Osteoblast (primary cell): ENCODE measurements around the gene PLCZ1. TPM values are rescaled to one million over a fixed set of nuclear protein-coding genes. Genes with fewer than 3 reads are reported as not detected.

ENCODE experiments used
- DNase-seq: peaks from one replicate; pipeline ENCODE4 v3.0.0; 2011; ENCODE audit warnings: low spot score, mixed read lengths; ENCODE audit not compliant: insufficient read length; ENCODE audit errors: missing footprints
- H2AFZ ChIP-seq: 2 replicates; pipeline ENCODE4 v1.6.0; 2011; ENCODE audit warnings: mild to moderate bottlenecking, low read length
- H3K27ac ChIP-seq: 2 replicates; pipeline ENCODE4 v1.5.1; 2011; ENCODE audit warnings: mild to moderate bottlenecking, low read depth, low read length, moderate library complexity
- H3K27me3 ChIP-seq: 2 replicates; pipeline ENCODE4 v1.6.0; 2012; ENCODE audit warnings: mild to moderate bottlenecking, control low read depth, inconsistent platforms, low read length, moderate library complexity; ENCODE audit not compliant: insufficient read depth
- H3K36me3 ChIP-seq: 2 replicates; pipeline ENCODE4 v1.5.1; 2011; ENCODE audit warnings: mild to moderate bottlenecking, low read length, control low read depth, moderate library complexity; ENCODE audit not compliant: insufficient read depth
- H3K4me1 ChIP-seq: 2 replicates; pipeline ENCODE4 v1.5.1; 2011; ENCODE audit warnings: mild to moderate bottlenecking, low read length, control low read depth, moderate library complexity; ENCODE audit not compliant: insufficient read depth
- H3K4me2 ChIP-seq: 2 replicates; pipeline ENCODE4 v1.6.0; 2011; ENCODE audit warnings: mild to moderate bottlenecking, low read length; ENCODE audit not compliant: insufficient read depth
- H3K4me3 ChIP-seq: fragments of 200-600 bp; sonication (generic); 3 replicates; pipeline ENCODE4 v1.5.1; 2012; ENCODE audit warnings: mild to moderate bottlenecking, low read length, inconsistent platforms; ENCODE audit not compliant: insufficient read depth
- H3K79me2 ChIP-seq: 2 replicates; pipeline ENCODE4 v1.6.0; 2012; ENCODE audit warnings: mild to moderate bottlenecking, low read length, control low read depth, inconsistent platforms; ENCODE audit not compliant: insufficient read depth
- H3K9me3 ChIP-seq: 2 replicates; pipeline ENCODE4 v1.5.1; 2011; ENCODE audit warnings: low read depth, low read length, control low read depth
- H4K20me1 ChIP-seq: 2 replicates; pipeline ENCODE4 v1.6.0; 2012; ENCODE audit warnings: mild to moderate bottlenecking, low read length, control low read depth; ENCODE audit not compliant: insufficient read depth
- CTCF ChIP-seq: IDR thresholded peaks from 2 replicates; pipeline ENCODE4 v1.5.1; 2011; ENCODE audit warnings: mild to moderate bottlenecking, low read depth, low read length, moderate library complexity; ENCODE audit errors: extremely low read depth
- total RNA-seq: library from RNA; depleted of rRNA; stranded (reverse); fragments of >200 nt; gene quantifications from 2 replicates; pipeline ENCODE4 v1.2.3, GENCODE V29; 2012

The PLCZ1 gene
- total RNA-seq, 1 donor, result not detected

- H4K20me1 ChIP-seq, result no peaks in the 10 kb centered on the region
- H3K27me3 ChIP-seq, result peaks cover 2% of the 10 kb centered on the region
- no peaks in the 10 kb centered on the region for H3K79me2 ChIP-seq
- H3K9me3 ChIP-seq, result no peaks in the 10 kb centered on the region
- H3K4me2 ChIP-seq, result no peak overlapping the region
- H3K4me1 ChIP-seq, result no peaks in the 10 kb centered on the region
- H2AFZ ChIP-seq, result no peak overlapping the region
- H3K4me3 ChIP-seq, result no peak overlapping the region
- H3K27ac ChIP-seq, result no peak overlapping the region
- no peak for TF ChIP-seq CTCF
- H3K36me3 ChIP-seq, result no peaks in the 10 kb centered on the region
- no peak for DNase-seq
Measured at GRCh38 chr12:18651525-18651924, 86.3 kb downstream of the PLCZ1 start.

GRCh38 chr12:18646286-18646890, 91.4 kb downstream of the PLCZ1 start:
- H2AFZ ChIP-seq, result no peak overlapping the region
- no peak for TF ChIP-seq CTCF

GRCh38 chr12:18644564-18644963, 93.2 kb downstream of the PLCZ1 start:
- no peak for DNase-seq
- no peak overlapping the region for H3K27ac ChIP-seq
- H3K9me3 ChIP-seq, result no peaks in the 10 kb centered on the region
- no peaks in the 10 kb centered on the region for H4K20me1 ChIP-seq
- no peaks in the 10 kb centered on the region for H3K36me3 ChIP-seq
- no peaks in the 10 kb centered on the region for H3K79me2 ChIP-seq
- no peak overlapping the region for H3K4me2 ChIP-seq
- no peak for TF ChIP-seq CTCF
- H3K4me1 ChIP-seq, result no peaks in the 10 kb centered on the region
- H3K4me3 ChIP-seq, result no peak overlapping the region
- H2AFZ ChIP-seq, result no peak overlapping the region
- H3K27me3 ChIP-seq, result no peaks in the 10 kb centered on the region

More at GRCh38 chr12:18646286-18646890, 91.4 kb downstream of the PLCZ1 start:
- Histone ChIP-seq H3K79me2 (no peaks in the 10 kb centered on the region), H3K4me3 (no peak overlapping the region), H3K27ac (no peak overlapping the region), H3K27me3 (no peaks in the 10 kb centered on the region), H3K36me3 (no peaks in the 10 kb centered on the region), H3K4me2 (no peak overlapping the region), H3K4me1 (no peaks in the 10 kb centered on the region), H3K9me3 (no peaks in the 10 kb centered on the region), H4K20me1 (no peaks in the 10 kb centered on the region)
- no peak for DNase-seq

GRCh38 chr12:18643681-18644080, 94.1 kb downstream of the PLCZ1 start:
- H3K4me3 ChIP-seq, result no peak overlapping the region
- no peak overlapping the region for H3K4me2 ChIP-seq
- H4K20me1 ChIP-seq, result no peaks in the 10 kb centered on the region
- H2AFZ ChIP-seq, result no peak overlapping the region
- H3K36me3 ChIP-seq, result no peaks in the 10 kb centered on the region
- H3K9me3 ChIP-seq, result no peaks in the 10 kb centered on the region
- H3K27me3 ChIP-seq, result no peaks in the 10 kb centered on the region
- no peaks in the 10 kb centered on the region for H3K79me2 ChIP-seq
- no peak for TF ChIP-seq CTCF
- no peaks in the 10 kb centered on the region for H3K4me1 ChIP-seq
- no peak overlapping the region for H3K27ac ChIP-seq
- no peak for DNase-seq
